Peyer's patch (tissue), 4 donors: ENCODE data around the gene OVAAL. TPM values are rescaled to one million over a fixed set of nuclear protein-coding genes. Genes with fewer than 3 reads are reported as not detected.

Experiments
- DNase-seq, 3 donors: peaks; one replicate each; pipeline ENCODE4 v3.0.0-alpha.2; 2017 to 2019
- H3K27ac ChIP-seq, 4 donors: fragments of 200-600 bp; sonication (generic); one replicate each; pipeline ENCODE4 v1.5.1; 2016 to 2019
- H3K27me3 ChIP-seq, 2 donors: fragments of 200-600 bp; sonication (generic); one replicate each; pipeline ENCODE4 v1.5.1; 2019
- H3K36me3 ChIP-seq, 3 donors: fragments of 200-600 bp; sonication (generic); one replicate each; pipeline ENCODE4 v1.5.1; 2016 to 2019
- H3K4me1 ChIP-seq, 4 donors: fragments of 200-600 bp; sonication (generic); one replicate each; pipeline ENCODE4 v1.5.1; 2016 to 2019
- H3K4me3 ChIP-seq, 4 donors: fragments of 200-600 bp; sonication (generic); 1 replicate in 3 of 4; 2 replicates in 1 of 4; pipeline ENCODE4 v1.5.1; 2016 to 2019; ENCODE audit warnings: mild to moderate bottlenecking in 1 of 4
- H3K9me3 ChIP-seq, 4 donors: fragments of 200-600 bp; sonication (generic); one replicate each; pipeline ENCODE4 v1.5.1; 2016 to 2019; ENCODE audit warnings: mild to moderate bottlenecking in 1 of 4
- CTCF ChIP-seq, 6 experiments: fragments of 450-650 bp in 4 of 6; fragments of 200-600 bp in 2 of 6; sonication (generic) in 1 of 6; IDR thresholded peaks; one replicate each; pipeline ENCODE4 v1.5.1; 2017 to 2019; ENCODE audit warnings: antibody characterized with exemption in 6 of 6, mild to moderate bottlenecking in 3 of 6, moderate library complexity in 1 of 6
- POLR2A ChIP-seq, 2 donors: fragments of 450-650 bp; IDR thresholded peaks; one replicate each; pipeline ENCODE4 v1.5.1; 2017; ENCODE audit warnings: antibody characterized with exemption in 2 of 2, mild to moderate bottlenecking in 2 of 2, moderate library complexity in 2 of 2
- total RNA-seq, 4 donors: library from RNA; depleted of rRNA; stranded (reverse); fragments of >200 nt; gene quantifications; one replicate each; pipeline ENCODE4 v1.1.0, GENCODE V29; 2016

OVAAL gene
- total RNA-seq, 4 donors from 2014 or later, result not detected

DNA sequence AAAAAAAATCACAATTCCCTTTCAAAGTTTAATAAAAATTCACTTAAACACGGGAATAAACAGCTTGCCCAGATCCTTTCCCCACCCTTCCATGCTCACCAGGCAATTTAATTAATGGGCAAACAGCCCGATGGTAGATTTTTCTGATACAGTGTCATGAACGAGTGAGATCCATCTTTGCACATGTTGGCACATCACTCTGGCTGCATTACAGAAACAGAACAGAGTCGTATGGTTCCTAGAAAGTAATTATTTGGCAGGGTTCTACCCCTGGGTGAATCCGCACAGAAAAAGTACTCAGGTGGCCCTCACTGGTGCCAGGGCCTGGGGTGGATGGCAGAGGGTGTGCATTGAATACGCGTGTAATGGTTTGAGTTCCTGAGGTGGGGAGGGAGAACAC, 24.6 kb upstream of the OVAAL start:
- Histone ChIP-seq H3K9me3 (no peaks in the 10 kb centered on the region), H3K27me3 (no peaks in the 10 kb centered on the region), H3K36me3 (no peaks in the 10 kb centered on the region), H3K27ac (no peak overlapping the region), H3K4me3 (no peak overlapping the region), H3K4me1 (no peaks in the 10 kb centered on the region)
- DNase-seq, result no peak
- TF ChIP-seq POLR2A (IDR thresholded peaks at IDR 0.05), result no peak

- H3K27me3 ChIP-seq, result no peaks in the 10 kb centered on the region
- no peak for TF ChIP-seq CTCF (IDR thresholded peaks at IDR 0.05)
- TF ChIP-seq POLR2A (IDR thresholded peaks at IDR 0.05), result no peak
- no peak for DNase-seq
- H3K4me3 ChIP-seq, result no peak overlapping the region
- no peaks in the 10 kb centered on the region for H3K9me3 ChIP-seq
- H3K36me3 ChIP-seq, result no peaks in the 10 kb centered on the region
- H3K4me1 ChIP-seq, result no peaks in the 10 kb centered on the region
- no peak overlapping the region for H3K27ac ChIP-seq
Observed at GRCh38 chr1:180535418-180535999, 23.3 kb upstream of the OVAAL start.

- no peak for DNase-seq
- no peaks in the 10 kb centered on the region for H3K27me3 ChIP-seq
- H3K9me3 ChIP-seq, result no peaks in the 10 kb centered on the region
- no peak overlapping the region for H3K27ac ChIP-seq
- H3K4me1 ChIP-seq, result no peaks in the 10 kb centered on the region
- H3K36me3 ChIP-seq, result no peaks in the 10 kb centered on the region
- TF ChIP-seq POLR2A (IDR thresholded peaks at IDR 0.05) (no peak), CTCF (IDR thresholded peaks at IDR 0.05) (no peak)
- no peak overlapping the region for H3K4me3 ChIP-seq
Observed at GRCh38 chr1:180536821-180537372, 21.9 kb upstream of the OVAAL start.

DNA sequence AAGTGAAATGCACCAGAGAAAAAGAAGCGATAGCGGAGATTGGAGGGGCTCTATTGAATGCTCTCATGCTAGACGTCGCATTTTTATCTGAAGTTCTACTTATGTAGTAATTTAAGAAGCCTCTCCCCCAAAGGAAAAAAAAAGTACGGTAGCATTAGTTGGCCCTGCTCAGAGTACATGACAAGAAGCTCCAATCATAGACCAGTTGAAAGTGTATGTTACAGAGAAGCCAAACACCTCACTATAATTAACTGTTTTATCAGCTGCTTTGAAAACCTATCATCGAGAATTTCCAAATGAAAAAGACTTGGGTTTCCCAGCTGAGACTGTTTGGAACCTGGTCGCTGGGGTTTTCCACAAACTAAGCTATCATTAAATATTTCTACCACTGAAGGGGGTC, 19.6 kb upstream of the OVAAL start:
- no peak for DNase-seq
- H3K4me1 ChIP-seq, result no peaks in the 10 kb centered on the region
- H3K36me3 ChIP-seq, result no peaks in the 10 kb centered on the region
- TF ChIP-seq CTCF (IDR thresholded peaks at IDR 0.05) (no peak), POLR2A (IDR thresholded peaks at IDR 0.05) (no peak)
- H3K9me3 ChIP-seq, result no peaks in the 10 kb centered on the region
- no peak overlapping the region for H3K4me3 ChIP-seq
- H3K27ac ChIP-seq, result no peak overlapping the region
- no peaks in the 10 kb centered on the region for H3K27me3 ChIP-seq

DNA sequence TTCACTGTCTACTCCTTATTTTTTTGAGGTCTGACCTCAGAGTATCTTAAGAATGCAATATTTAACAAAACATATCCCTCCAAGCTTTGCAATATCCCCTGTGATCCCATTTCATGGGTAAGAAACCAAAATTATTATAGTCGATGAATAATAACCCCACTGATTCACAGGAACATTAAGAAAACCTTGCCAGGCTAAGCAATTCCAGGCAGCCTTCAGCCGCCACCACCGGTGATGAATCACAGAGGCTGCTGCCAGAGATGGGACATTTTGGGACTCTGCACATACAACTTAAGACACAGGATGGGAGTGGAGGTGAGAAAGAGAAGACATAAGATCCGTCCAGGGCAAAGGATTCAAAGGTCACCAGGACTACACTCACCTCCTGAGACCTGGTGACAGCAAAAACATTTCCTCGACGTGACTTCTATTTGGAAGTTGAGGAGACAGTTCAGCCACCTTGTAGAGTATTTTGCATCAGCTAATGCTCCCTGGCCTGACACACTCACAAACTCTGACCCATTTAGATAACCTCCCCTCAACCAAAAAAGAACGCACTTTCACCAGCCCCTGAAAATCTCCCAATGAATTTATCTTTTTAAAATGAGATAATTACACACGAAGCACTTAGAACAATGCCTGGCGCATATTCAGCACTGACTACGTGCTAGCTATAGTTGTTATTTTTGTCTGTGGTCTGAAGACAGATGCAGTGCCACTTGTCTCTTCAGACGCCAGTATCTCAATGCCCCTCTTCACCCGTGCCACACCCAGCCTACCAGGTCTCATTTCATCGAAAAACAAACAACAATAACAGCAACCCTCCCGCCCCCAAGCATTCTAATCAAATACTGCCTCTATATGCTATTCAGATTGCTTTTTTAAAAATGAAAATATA, 17.8 kb upstream of the OVAAL start:
- DNase-seq, result no peak
- Histone ChIP-seq H3K9me3 (no peaks in the 10 kb centered on the region), H3K36me3 (no peaks in the 10 kb centered on the region), H3K4me1 (no peaks in the 10 kb centered on the region), H3K27ac (no peak overlapping the region), H3K27me3 (no peaks in the 10 kb centered on the region), H3K4me3 (no peak overlapping the region)
- no peak for TF ChIP-seq POLR2A (IDR thresholded peaks at IDR 0.05)
- no peak for TF ChIP-seq CTCF (IDR thresholded peaks at IDR 0.05)
